Stimulated activated CD4-positive, alpha-beta T cell treated with anti-CD3 and anti-CD28 coated beads, Interleukin-12 subunit alpha, Interleukin-12 subunit beta, amount 100 ng/mL, for 4 hours (primary cell): Measurements from ENCODE around the gene RNF44.

ENCODE experiments used
- DNase-seq: peaks from one replicate; pipeline ENCODE4 v3.0.0-alpha.2; 2020

Gene RNF44

GRCh38 chr5:176536902-176537553, at the start of gene RNF44:
TSS of gene RNF44 (minus strand) at chr5:176537402. CDS start at chr5:176532472, 4,930 bp downstream.
- peak; percentile 96 for DNase-seq

GRCh38 chr5:176583076-176583475, 45.9 kb upstream of the RNF44 start:
- DNase-seq: no peak

GRCh38 chr5:176581361-176581760, 44.2 kb upstream of the RNF44 start:
- no peak for DNase-seq

- DNase-seq: no peak
Observed at GRCh38 chr5:176579323-176579722, 42.1 kb upstream of the RNF44 start.

GRCh38 chr5:176578391-176578808, 41.2 kb upstream of the RNF44 start:
- DNase-seq: peak; percentile 23

GRCh38 chr5:176577312-176578176, 40.3 kb upstream of the RNF44 start:
- no peak for DNase-seq

- no peak for DNase-seq
Observed at GRCh38 chr5:176575488-176576422, 38.6 kb upstream of the RNF44 start.

- no peak for DNase-seq
Observed at GRCh38 chr5:176575066-176575465, 37.9 kb upstream of the RNF44 start.

GRCh38 chr5:176574297-176574591, 37.0 kb upstream of the RNF44 start:
- no peak for DNase-seq

GRCh38 chr5:176573564-176574296, 36.5 kb upstream of the RNF44 start:
- peak; percentile 82 for DNase-seq

- DNase-seq: no peak
Observed at GRCh38 chr5:176570044-176570443, 32.8 kb upstream of the RNF44 start.

GRCh38 chr5:176568657-176569056, 31.5 kb upstream of the RNF44 start:
- DNase-seq: no peak

- no peak for DNase-seq
Observed at GRCh38 chr5:176565760-176566288, 28.6 kb upstream of the RNF44 start.

GRCh38 chr5:176564002-176564401, 26.8 kb upstream of the RNF44 start:
- no peak for DNase-seq

- DNase-seq: no peak
Observed at GRCh38 chr5:176562189-176562588, 25.0 kb upstream of the RNF44 start.

- no peak for DNase-seq
Observed at GRCh38 chr5:176561259-176561658, 24.1 kb upstream of the RNF44 start.

- DNase-seq: no peak
Observed at GRCh38 chr5:176560364-176560763, 23.2 kb upstream of the RNF44 start.

GRCh38 chr5:176559683-176560082, 22.5 kb upstream of the RNF44 start:
- no peak for DNase-seq

GRCh38 chr5:176557846-176558245, 20.6 kb upstream of the RNF44 start:
- DNase-seq: no peak

- no peak for DNase-seq
Observed at GRCh38 chr5:176553260-176554085, 16.3 kb upstream of the RNF44 start.

GRCh38 chr5:176552332-176552869, 15.2 kb upstream of the RNF44 start:
- no peak for DNase-seq
